HG02970 (cell line): ENCODE data around the gene POLR2J.
"Not testable (repeated sequence)": the region's sequence is repeated elsewhere in the genome, so short reads cannot be mapped to it uniquely, and the experiment has no call there.

Experiments used
- ATAC-seq: cut with Tn5 transposase; IDR thresholded peaks from one replicate; pipeline ENCODE4 v1.9.1; 2021; ENCODE audit warnings: mild to moderate bottlenecking, moderate library complexity, moderate number of reproducible peaks; ENCODE audit not compliant: unreplicated experiment, low FRiP score

The POLR2J gene

DNA sequence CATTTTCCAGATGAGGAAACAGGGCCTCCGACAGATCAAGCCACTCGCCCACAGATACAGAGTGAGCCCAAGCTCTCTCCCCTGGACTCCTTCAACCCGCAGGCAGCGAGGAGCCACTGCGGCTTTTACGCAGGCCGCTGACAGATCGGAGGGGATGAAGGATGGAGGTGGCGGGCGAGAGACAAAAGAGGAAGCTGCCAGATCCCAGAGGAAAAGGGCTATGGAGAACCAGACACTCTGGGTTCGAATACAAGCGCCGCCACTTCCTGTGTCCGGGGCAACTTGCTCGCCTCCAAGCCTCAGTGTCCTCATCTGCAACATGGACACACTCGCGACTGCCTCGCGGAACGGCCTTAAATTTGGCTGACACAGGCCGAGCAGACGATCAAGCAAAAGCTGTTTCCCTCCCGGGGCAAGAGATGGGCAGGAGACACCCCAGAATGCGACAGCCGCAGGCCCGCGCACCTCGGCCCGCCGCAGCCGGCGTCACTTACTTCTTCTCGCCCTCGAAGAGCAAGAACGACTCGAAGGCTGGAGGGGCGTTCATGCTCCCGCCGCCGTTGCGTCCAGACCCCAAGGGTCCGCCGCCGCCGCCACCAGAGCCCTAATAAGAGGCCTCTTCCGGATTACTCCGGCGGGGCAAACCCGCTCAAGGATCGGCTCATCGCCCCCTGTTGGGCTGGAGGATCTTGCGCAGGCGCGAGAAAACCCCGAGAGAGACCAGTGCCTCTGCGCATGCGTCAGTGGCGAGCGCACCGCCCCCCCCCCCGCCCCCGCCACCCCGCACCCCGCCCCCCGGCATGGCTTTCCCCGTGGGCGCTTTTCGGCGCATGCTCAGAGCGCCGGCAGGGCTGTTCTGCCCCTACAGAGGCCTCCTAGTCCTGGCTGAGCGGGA lies at the start of gene POLR2J:
Gene POLR2J (minus strand): TSS at position 609 of the 895 bp plus-strand sequence. CDS start 62 bp downstream, at position 547.
- ATAC-seq = peak; percentile 91

DNA sequence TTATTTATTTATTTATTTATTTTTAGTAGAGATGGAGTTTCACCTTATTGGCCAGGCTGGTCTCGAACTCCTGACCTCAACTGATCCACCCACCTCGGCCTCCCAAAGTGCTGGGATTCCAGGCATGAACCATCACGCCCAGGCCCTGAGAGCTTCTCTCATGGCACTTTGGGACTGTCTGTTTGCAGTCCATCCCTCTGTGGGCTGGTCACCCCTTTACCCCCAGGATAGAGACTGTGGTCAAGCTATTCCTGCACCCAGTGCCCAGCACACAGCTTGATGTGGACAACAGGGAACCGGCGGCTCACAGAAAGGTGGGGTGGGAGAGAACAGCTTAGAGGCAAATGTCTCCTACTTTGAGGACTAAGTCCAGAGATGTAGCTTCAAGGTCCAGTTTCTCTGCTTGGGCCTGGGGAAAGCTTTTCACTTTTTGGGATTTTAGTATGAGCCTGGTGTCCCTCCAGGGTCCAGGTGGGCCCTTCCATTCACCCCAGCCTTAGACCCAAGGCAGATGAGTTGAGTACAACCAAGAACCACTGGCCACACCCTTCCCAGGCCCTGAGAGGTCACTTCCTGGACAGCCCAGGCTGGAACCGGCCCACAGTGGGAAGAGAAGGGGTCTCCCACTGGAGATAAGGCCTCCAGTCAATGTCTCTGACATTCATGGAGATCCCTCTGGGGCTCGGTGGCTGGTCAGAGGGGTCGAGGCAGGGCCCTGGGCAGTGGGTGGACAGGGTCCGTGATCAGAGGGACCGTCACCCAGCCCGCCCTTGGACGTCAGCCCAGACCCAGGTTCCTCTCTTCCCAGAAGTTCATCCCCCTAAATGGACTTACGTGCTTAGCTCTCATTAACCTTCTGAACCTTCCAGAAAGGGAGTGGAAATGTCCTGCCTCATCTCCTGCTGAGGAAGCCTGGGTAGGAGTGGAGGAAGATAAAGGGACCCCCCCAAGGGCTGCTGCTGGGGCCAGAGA lies 49.4 kb upstream of the POLR2J start:
- ATAC-seq = not testable (repeated sequence)

DNA sequence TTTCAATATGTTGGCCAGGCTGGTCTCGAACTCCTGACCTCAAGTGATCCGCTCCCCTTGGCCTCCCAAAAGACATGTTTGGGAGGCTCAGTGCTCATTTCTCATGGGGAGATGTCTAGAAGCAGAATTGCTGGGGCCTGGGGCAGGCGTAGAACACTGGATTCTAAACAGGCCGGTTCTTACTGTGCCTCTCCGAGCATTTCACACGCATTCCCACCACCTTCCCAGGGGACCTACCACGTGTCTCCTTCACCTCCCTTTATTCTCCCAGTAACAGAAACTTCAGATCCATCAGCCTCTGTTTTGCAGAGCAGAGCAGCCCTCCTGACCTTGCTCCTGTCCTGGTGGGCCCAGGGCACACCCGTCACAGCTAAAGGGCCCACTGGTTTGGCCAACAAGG lies 48.5 kb upstream of the POLR2J start:
- ATAC-seq = not testable (repeated sequence)

DNA sequence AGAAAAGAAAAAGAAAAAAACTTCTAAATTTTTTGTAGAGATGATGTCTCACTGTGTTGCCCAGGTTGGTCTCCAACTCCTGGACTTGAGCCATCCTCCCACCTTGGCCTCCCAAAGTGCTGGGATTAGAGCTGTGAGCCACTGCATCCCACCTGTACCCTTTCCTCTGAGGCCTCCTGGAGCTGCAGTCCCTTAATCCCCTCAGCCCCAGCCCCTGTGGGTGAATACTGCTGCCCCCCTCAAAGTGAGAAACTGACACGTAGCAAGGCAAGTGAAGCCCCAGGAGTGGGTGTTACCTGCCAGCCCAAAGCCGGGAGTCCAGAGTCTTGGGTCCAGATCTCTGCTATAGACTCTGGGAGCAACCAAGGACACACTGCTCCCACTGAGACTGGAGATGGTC lies 46.1 kb upstream of the POLR2J start:
- not testable (repeated sequence) for ATAC-seq

DNA sequence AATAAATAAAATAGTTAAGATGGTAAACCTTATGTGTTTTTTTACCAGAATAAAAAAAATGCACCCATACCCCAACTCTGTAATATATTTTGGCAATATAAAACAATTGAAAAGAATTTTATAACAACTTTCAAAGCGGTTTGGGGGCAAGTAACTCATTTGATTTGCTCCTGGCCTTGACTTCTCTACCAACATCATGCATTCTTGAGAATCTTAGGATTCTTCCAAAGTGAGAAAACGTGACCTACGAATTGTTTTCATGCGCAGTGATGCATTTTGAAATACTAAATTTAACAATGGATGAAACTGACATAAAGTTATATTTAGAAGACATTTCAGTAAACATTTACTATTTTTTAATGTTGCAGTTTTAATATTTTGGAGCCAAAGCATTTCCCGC lies 42.1 kb upstream of the POLR2J start:
- ATAC-seq = not testable (repeated sequence)

DNA sequence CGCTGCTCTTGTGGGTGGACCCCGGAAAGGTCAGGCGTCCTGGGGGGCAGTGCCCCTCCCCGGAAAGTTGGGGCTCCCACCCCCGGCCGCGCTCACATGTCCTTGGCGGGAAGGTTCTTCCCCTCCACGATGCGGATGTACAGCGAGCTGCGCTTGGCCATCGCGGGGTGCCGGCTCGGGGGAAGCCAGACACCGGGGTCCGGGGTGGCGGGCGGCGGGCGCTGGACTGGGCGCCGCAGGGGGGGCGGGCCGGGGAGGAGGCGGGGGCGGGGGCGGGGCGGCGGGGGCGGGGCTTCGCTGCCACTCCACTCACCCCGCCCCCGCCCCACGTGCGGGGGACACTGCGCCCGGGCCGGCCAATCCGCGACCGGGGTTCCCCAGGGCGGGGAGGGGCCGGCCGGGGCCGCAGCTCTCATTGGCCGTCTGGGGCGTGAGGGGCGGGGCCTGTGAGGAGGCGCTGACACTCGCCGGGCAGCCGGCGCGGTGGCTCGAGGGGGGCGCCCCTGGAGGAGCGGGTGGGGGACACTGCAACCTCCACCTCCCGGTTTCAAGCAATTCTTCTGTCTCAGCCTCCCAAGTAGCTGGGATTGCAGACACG lies 38.9 kb upstream of the POLR2J start, which contains the start of gene RASA4B:
Gene RASA4B (minus strand): TSS at position 228 of the 598 bp plus-strand sequence. CDS start 67 bp downstream, at position 161.
- peak; percentile 66 for ATAC-seq

DNA sequence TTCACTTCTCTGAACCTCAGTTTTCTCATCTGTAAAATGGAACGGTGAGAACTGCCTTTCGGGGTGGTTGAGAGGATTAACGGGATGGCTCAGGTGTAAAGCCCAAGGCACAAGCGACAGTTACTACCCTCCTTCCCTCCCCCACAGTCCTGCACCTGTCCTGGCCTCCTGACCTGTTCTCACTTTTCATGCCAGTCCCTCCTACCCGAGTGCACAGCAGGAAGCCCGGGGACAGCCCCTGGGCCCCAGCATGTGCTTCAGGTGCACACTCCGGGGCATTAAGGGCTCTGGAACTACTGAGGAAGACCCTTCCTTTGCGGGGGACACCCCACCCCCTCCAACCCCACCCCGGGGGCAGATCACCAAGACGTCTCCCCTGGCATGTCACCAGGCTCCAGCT lies 38.2 kb upstream of the POLR2J start:
- ATAC-seq = not testable (repeated sequence)

DNA sequence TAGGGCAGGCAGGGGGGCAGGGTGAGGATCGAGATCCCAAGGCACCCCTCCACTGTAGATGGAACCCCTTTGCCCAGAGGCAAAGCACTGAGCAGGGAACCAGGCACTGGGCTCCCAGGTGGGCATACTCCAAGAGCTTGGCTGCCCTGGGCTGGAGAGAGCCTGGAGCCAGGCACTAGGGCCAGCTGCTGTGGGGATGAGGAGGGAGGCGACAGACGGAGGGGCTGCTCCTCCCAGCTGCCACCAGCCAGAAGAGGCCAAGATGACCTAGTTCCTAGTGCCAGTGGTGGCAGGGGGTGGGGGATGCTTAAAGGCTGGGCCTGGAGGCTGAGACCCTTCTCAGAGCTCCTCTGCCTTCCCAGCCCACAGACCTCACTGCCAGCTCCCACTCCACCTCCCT lies 37.2 kb upstream of the POLR2J start:
- ATAC-seq = not testable (repeated sequence)

DNA sequence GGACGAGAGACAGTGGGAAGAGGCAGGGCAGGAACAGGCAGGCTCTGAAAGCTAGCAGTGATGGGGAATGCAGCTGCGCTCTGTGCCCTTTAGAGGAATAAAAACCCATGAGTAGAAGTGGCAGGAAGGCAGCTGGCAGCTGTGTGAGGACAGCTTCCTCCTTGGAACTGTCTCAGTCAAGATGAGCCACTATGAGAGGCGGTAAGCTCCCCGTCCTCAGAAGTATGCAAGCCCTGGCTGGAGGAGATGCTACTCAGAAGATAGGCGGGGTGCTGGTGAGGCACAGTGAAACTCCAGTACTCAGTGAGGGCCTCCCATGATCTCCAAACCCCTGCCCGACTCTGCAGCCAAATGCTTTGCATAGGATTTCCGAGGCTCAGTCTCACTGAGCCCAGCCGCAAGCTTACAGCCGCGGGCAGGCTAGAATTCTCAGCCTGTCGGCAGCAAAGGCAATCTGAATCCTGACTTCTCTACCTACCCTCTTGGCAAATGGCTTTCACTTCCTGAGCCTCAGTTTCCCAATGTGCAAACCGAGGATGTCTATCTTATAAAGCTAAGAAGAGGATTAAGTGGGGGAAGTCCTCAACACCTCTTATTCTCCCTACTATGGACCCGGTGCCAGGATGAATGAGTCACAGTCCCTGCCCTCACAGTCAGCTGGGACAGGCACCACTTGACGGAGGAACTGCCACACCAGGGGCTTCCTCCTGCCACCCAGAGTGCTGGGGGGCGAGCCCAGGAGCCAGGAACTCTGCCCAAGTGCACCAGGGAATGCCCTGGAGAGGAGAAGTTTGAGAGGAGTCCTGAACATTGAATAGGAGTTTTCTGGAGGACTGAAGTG lies 36.4 kb upstream of the POLR2J start:
- peak; percentile 43 for ATAC-seq

DNA sequence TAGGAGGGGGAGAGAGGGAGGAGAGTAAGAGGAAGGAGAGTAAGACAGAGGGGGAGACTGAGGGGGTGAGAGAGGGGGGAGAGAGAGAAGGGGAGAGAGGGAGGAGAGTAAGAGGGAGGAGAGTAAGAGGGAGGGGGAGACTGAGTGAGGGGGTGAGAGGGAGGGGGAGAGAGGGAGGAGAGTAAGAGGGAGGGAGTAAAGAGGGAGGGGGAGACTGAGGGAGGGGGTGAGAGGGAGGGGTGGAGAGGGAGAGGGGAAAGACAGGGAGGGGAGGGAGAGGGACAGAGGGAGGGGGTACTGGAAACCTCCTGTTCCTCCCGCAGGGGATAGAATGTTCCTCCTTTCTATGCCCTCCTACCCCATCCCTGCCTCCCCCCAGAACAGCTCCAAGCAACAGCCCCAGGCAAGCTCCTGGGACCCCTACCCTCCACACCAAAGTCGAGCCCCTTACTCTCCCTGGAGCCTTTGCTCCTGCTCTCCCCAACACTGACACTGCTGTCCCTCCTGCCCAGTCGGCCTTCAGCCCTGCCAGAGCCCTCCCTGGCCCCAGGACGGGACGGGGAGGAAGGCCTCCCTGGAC lies 34.0 kb upstream of the POLR2J start:
- ATAC-seq = not testable (repeated sequence)

DNA sequence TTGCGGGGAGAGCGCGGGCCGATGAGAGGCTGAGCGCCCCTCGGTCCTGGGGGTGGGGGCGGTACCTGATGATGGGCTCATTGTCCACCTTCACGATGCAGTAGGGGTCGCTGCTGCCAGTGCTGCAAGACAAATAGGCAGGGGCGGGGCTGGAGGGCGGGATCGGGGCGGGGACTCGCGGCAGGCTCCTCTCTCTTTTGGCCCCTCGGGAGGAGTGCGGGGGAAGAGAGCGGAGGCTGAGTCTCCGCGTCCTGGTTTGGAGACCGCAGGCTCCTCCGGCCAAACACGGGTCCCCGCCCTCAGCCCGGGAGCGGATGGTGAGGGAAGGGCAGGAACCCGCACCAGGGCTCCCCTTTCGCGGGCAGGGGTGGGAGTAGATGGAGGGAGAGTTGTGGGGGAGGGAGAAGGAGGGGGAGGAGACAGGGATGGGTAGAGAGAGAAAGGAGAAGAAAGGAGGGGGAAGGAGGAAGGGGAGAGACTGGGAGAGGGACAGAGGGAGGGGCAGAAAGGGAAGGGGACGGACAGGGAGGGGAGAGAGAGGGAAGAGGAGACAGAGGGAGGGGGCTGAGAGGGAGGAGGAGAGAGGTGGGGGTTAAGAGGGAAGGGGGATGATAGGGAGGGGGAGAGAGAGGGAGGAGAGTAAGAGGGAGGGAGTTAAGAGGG lies 33.3 kb upstream of the POLR2J start:
- not testable (repeated sequence) for ATAC-seq

DNA sequence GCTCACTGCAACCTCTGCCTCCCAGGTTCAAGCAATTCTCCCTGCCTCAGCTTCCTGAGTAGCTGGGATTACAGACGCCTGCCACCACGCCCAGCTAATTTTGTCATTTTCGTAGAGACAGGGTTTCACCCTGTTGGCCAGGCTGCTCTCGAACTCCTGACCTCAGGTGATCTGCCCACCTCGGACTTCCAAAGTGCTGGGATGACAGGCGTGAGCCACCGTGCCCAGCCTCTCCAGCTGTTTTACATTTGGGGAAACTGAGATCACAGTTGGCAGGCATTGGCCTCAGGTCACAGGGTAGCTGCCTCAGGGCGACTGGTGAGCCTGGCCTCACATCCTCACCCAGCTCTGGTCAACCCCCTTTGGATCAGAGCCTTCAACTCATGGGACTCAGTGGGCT lies 31.9 kb upstream of the POLR2J start:
- ATAC-seq = not testable (repeated sequence)

DNA sequence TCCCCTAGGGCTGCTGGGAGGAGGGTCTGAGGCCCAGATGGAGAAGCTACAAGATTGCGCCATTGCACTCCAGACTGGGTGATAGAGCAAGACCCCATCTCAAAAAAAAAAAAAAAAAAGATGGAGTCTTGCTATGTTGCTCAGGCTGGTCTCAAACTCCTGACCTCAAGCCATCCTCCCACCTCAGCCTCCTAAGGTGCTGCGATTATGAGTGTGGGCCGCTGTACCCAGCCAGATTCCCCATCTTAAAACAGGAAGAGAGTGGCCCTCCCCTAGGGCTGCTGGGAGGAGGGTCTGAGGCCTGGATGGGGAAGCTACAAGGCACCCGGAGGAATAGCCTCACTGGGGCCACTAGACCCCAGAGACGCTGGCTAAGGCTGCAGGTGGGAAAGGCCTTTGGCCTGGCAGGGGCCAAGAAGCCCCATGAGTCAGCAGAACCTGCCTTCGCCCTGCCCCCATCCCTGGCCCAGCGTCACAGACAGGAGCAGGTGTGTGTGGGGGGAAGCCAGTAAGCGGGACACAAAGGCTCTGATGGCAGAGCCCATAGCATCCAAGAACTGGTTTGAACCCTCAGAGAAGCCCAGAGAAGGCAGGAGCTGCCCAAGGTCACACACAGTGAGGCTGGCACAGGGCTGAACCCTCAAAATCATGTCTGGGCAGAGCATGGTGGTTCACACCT lies 28.8 kb upstream of the POLR2J start:
- ATAC-seq = not testable (repeated sequence)

DNA sequence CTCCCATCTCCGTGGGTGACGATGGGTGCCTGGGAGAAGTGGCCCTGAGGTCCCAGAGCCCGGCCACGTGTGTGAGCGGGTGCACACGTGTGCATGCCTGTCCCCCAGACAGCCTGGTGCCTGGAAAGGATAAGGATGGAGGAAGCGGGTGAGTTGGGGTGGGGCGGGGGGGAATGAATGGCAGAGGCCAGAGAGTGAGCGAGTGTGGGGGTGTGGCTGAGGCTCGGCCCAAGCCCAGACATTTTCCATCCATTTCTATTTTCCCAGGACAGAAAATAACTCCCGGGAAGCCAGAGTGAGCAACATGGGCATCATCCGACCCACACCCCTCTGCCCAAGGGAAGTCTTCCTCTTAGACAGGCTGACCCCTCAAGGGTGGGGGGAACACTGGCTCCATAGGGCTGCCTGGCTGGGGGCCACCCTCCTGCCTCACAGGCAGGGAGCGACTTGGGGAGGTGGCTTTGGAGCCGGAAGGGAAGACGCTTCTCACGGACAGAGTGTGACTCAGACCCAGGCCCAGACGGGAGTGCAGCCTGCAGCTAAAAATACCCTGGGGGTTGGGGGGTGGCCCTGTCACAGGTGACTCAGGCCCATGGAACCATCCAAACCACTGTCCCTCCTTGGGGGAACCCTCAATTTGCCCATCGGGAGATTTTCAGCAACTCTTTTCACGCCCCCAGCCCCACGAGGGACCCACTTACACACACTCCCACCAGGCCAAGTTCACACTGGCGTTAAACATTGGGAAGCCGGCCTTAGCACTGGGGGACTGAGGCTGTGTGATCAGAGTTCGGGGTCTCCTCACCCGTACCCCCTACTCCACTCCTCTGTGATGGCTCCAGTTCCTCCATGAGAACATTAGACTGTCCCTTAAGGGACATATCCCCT lies 26.8 kb upstream of the POLR2J start:
- ATAC-seq = not testable (repeated sequence)

DNA sequence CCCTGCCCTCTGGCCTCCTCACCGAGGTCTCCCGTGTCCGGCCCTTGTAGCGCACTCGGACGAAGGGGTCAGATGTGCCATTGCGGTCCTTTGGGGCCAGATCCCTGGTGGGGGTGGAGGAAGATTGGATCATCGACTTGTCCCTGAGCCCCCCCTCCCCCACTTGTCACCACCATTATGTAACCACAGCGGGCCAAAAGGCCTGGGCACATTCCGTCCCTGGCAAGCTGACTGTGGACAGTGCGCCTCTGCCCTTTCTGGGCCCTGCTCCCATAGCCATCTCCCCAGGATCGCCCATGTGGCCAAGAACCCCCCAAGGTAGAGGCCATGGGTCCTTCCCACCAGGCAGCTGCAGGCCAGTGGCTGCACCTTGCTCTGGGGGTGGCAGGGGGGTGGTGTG lies 24.4 kb upstream of the POLR2J start:
- ATAC-seq = not testable (repeated sequence)

DNA sequence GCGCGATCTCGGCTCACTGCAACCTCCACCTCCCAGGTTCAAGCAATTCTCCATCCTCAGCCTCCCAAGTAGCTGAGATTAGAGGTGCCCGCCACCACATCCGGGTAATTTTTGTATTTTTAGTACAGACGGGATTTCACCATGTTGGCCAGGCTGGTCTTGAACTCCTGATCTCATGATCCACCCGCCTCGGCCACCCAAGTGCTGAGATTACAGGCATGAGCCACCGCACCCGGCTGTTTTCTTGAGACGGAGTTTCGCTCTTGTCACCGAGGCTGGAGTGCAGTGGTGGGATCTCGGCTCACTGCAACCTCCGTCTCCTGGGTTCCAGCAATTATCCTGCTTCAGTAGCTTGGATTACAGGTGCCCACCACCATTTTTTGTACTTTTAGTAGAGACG lies 19.6 kb upstream of the POLR2J start:
- not testable (repeated sequence) for ATAC-seq

DNA sequence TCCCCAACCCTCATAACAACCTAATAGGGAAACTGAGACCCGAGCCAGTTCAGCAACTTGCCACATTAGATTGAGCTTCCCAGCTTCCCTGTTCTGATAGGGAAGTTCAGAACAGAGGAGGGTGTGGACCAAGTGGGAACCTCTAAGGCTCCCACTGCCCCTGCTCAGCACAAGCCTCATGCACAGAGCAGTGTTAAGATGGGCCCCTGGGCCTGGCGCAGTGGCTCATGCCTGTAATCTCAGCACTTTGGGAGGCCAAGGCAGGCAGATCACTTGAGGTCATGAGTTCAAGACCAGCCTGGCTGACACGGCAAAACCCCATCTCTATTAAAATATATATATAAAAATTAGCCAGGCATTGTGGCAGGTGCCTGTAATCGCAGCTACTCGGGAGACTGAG lies 18.6 kb upstream of the POLR2J start:
- ATAC-seq = not testable (repeated sequence)
